Spleen (tissue), 11 donors: ENCODE data around the gene ZNF439. TPM values are rescaled to one million over a fixed set of nuclear protein-coding genes. Genes with fewer than 3 reads are reported as not detected.
"Not testable (repeated sequence)": the region's sequence is repeated elsewhere in the genome, so short reads cannot be mapped to it uniquely, and the experiment has no call there.

Experiments used
- DNase-seq: peaks from one replicate; pipeline ENCODE4 v3.0.0-alpha.2; 2020
- H3K27ac ChIP-seq, 8 donors: fragments of 200-600 bp; sonication (generic) in 7 of 8; 1 replicate in 4 of 8; 2 replicates in 4 of 8; pipeline versions ENCODE4 v1.5.0 to v1.8.0; 2016 to 2021; ENCODE audit warnings: inconsistent platforms in 4 of 8, mild to moderate bottlenecking in 4 of 8, moderate library complexity in 1 of 8
- H3K27me3 ChIP-seq, 7 donors: fragments of 200-600 bp; sonication (generic) in 6 of 7; replicated peaks in 1 of 7; 1 replicate in 4 of 7; 2 replicates in 3 of 7; pipeline versions ENCODE4 v1.5.0 to v1.8.0; 2016 to 2021; ENCODE audit warnings: inconsistent platforms in 3 of 7, mild to moderate bottlenecking in 1 of 7
- H3K36me3 ChIP-seq, 6 donors: fragments of 200-600 bp; sonication (generic) in 5 of 6; 1 replicate in 4 of 6; 2 replicates in 2 of 6; pipeline versions ENCODE4 v1.5.0 to v1.8.0; 2016 to 2021; ENCODE audit warnings: inconsistent platforms in 2 of 6
- H3K4me1 ChIP-seq, 6 donors: fragments of 200-600 bp; sonication (generic) in 5 of 6; 1 replicate in 3 of 6; 2 replicates in 3 of 6; pipeline versions ENCODE4 v1.5.0 to v1.8.0; 2016 to 2021; ENCODE audit warnings: inconsistent platforms in 3 of 6
- H3K4me3 ChIP-seq, 8 donors: fragments of 200-600 bp; sonication (generic) in 7 of 8; 1 replicate in 4 of 8; 2 replicates in 4 of 8; pipeline versions ENCODE4 v1.5.0 to v1.8.0; 2016 to 2021; ENCODE audit warnings: inconsistent platforms in 4 of 8, mild to moderate bottlenecking in 4 of 8, moderate library complexity in 2 of 8
- H3K9me3 ChIP-seq, 8 donors: fragments of 200-600 bp; sonication (generic) in 7 of 8; 1 replicate in 4 of 8; 2 replicates in 4 of 8; pipeline versions ENCODE4 v1.5.0 to v1.8.0; 2016 to 2021; ENCODE audit warnings: inconsistent platforms in 4 of 8
- CTCF ChIP-seq, 11 experiments: fragments of 200-600 bp in 7 of 11; fragments of 450-650 bp in 4 of 11; sonication (generic) in 4 of 11; IDR thresholded peaks in 8 of 11; conservative IDR thresholded peaks in 3 of 11; 1 replicate in 7 of 11; 2 replicates in 4 of 11; pipeline versions ENCODE4 v1.4.0 to v1.8.0; 2016 to 2021; ENCODE audit warnings: antibody characterized with exemption in 11 of 11, inconsistent platforms in 4 of 11, mild to moderate bottlenecking in 1 of 11
- POLR2A ChIP-seq, 3 donors: fragments of 450-650 bp; IDR thresholded peaks; one replicate each; pipeline ENCODE4 v1.5.1; 2017; ENCODE audit warnings: antibody characterized with exemption in 3 of 3, mild to moderate bottlenecking in 1 of 3
- POLR2AphosphoS5 ChIP-seq, 3 donors: sonication (generic); formaldehyde crosslinking; IDR thresholded peaks; one replicate each; pipeline ENCODE4 v1.5.1; 2017; ENCODE audit warnings: antibody characterized with exemption in 3 of 3
- WGBS, 5 donors: extraction: QIAGEN DNeasy Blood & Tissue Kit in 3 of 5; methylation state at CpG; one replicate each; pipeline versions ENCODE4 v1.1.5 to v1.1.7; 2013 to 2018; 5-methylcytosine and 5-hydroxymethylcytosine counted together
- intact Hi-C: fragments of 100-400 bp; cut with DNase I; formaldehyde crosslinking; loops from one replicate; pipeline ENCODE4 v1.15.0; 2023; ENCODE audit warnings: low total_unique reads
- polyA plus RNA-seq, 3 donors: library from polyadenylated mRNA; stranded (reverse); fragments of 200-250 nt; gene quantifications; one replicate each; pipeline ENCODE4 v1.2.1, GENCODE V29; 2013
- total RNA-seq, 7 donors: library from RNA; depleted of rRNA in 3 of 7; stranded (reverse); fragments of >200 nt in 3 of 7; fragmentation: NEBNext Ultra II Directional in 4 of 7; extraction: Animal tissue kit (Norgen Biotek cat#: 25700) in 4 of 7; gene quantifications; one replicate each; pipeline versions ENCODE4 v1.1.0 to v1.2.1, GENCODE V29; 2016 to 2021
- donor health status: healthy with polysubstance abuse.
- donor health status: DM: no; HTN: no; CAD: no; lungs with moderate emphysema.
- donor health status: DM: no; HTN: no; CAD: no.
- donor health status: Bipolar disorder and iron deficiency.
- donor health status: healthy.
- donor health status: DM: no; HTN: no; CAD: no.
- donor health status: DM: yes; HTN: yes; CAD: no.

ZNF439 gene
- total and polyA plus RNA-seq, 10 donors: 10.2 to 19.4 (median 15.7) TPM

- intact Hi-C loops: no loop called here
- H3K4me3 ChIP-seq: no peak overlapping the region
- WGBS, 5 donors: 80 to 94% (median 89%) methylated on average over 5 of the region's 5 CpGs
- peaks cover 0 to 23% (median 14%) of the 10 kb centered on the region in 6 donors for H3K4me1 ChIP-seq
- peaks cover 0 to 14% (median 0%) of the 10 kb centered on the region in 8 donors for H3K9me3 ChIP-seq
- DNase-seq: no peak
- no peaks in the 10 kb centered on the region for H3K36me3 ChIP-seq
- H3K27me3 ChIP-seq: peaks cover 0 to 6% (median 0%) of the 10 kb centered on the region in 7 donors
- TF ChIP-seq POLR2AphosphoS5 (IDR thresholded peaks at IDR 0.05) (no peak), POLR2A (IDR thresholded peaks at IDR 0.05) (no peak), CTCF (IDR thresholded peaks at IDR 0.05 in 8 of 11, conservative IDR thresholded peaks at IDR 0.05 in 3 of 11) (no peak)
- H3K27ac ChIP-seq: no peak overlapping the region
Observed at GRCh38 chr19:11890634-11891033, 42.1 kb downstream of the ZNF439 start.

DNA sequence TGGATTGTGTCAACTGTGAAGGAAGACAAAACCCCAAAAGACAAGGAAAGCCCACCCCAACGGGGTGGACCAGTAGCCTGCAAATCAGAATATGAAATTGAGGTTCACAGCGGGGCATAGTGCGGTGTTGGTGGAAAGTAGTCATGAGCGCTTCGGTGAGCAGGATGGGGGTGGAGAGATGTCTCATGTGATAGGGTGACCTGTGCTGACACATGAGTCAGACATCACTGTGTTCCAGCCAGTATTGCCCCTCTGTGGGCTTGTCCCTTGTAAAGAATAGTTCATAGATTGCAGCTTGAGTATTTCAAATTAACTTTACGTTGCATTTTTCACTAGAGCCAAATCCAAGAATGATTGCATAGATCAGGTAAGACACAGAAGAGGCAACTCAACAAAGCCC, 46.3 kb downstream of the ZNF439 start:
- intact Hi-C loops: no loop called here

GRCh38 chr19:11902228-11902627, 53.7 kb downstream of the ZNF439 start:
- intact Hi-C loops: no loop called here
- TF ChIP-seq CTCF (IDR thresholded peaks at IDR 0.05 in 8 of 11, conservative IDR thresholded peaks at IDR 0.05 in 3 of 11) (no peak), POLR2AphosphoS5 (IDR thresholded peaks at IDR 0.05) (no peak), POLR2A (IDR thresholded peaks at IDR 0.05) (no peak)
- WGBS, 5 donors: 92 to 97% (median 96%) methylated on average over 3 of the region's 3 CpGs
- Histone ChIP-seq H3K36me3 (peaks cover 4 to 49% (median 23%) of the 10 kb centered on the region in 6 donors), H3K27me3 (no peaks in the 10 kb centered on the region), H3K4me3 (no peak overlapping the region), H3K4me1 (no peaks in the 10 kb centered on the region), H3K27ac (no peak overlapping the region), H3K9me3 (peaks cover 20 to 100% (median 78%) of the 10 kb centered on the region in 8 donors)
- DNase-seq: no peak

More for the DNA sequence above, 46.3 kb downstream of the ZNF439 start:
- no peak overlapping the region for H3K4me3 ChIP-seq
- TF ChIP-seq POLR2AphosphoS5 (IDR thresholded peaks at IDR 0.05) (no peak), POLR2A (IDR thresholded peaks at IDR 0.05) (no peak), CTCF (IDR thresholded peaks at IDR 0.05 in 8 of 11, conservative IDR thresholded peaks at IDR 0.05 in 3 of 11) (no peak)
- no peaks in the 10 kb centered on the region for H3K27me3 ChIP-seq
- H3K27ac ChIP-seq: no peak overlapping the region
- WGBS, 5 donors: 95 to 98% (median 96%) methylated on average over 6 of the region's 6 CpGs
- H3K9me3 ChIP-seq: peaks cover 0 to 36% (median 7%) of the 10 kb centered on the region in 8 donors
- no peaks in the 10 kb centered on the region for H3K36me3 ChIP-seq
- no peak for DNase-seq
- no peaks in the 10 kb centered on the region for H3K4me1 ChIP-seq

DNA sequence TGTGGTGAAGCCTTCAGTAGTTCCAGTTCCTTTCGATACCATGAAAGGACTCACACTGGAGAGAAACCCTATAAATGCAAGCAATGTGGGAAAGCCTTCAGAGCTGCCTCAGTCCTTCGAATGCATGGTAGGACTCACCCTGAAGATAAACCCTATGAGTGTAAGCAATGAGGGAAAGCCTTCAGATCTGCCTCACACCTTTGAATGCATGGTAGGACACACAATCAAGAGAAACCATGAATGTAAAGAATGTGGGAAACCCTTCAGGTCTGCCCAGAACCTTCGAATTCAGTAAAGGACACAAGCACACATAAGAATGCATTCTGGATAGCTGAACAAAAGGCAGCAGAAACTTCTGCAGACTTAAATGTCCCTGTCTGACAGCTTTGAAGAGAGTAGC, 57.4 kb downstream of the ZNF439 start:
- H3K27ac ChIP-seq: no peak overlapping the region
- intact Hi-C loops: no loop called here
- no peaks in the 10 kb centered on the region for H3K4me1 ChIP-seq
- H3K4me3 ChIP-seq: peak overlapping the region in 1 of 8 donors; percentile 13
- H3K27me3 ChIP-seq: no peaks in the 10 kb centered on the region
- H3K36me3 ChIP-seq: peaks cover 4 to 49% (median 23%) of the 10 kb centered on the region in 6 donors
- peaks cover 18 to 97% (median 94%) of the 10 kb centered on the region in 8 donors for H3K9me3 ChIP-seq
- WGBS, 5 donors: 89 to 97% (median 95%) methylated on average over 3 of the region's 3 CpGs
- DNase-seq: no peak
- TF ChIP-seq POLR2AphosphoS5 (IDR thresholded peaks at IDR 0.05): no peak
- TF ChIP-seq POLR2A (IDR thresholded peaks at IDR 0.05): no peak
- no peak for TF ChIP-seq CTCF (IDR thresholded peaks at IDR 0.05 in 8 of 11, conservative IDR thresholded peaks at IDR 0.05 in 3 of 11)

DNA sequence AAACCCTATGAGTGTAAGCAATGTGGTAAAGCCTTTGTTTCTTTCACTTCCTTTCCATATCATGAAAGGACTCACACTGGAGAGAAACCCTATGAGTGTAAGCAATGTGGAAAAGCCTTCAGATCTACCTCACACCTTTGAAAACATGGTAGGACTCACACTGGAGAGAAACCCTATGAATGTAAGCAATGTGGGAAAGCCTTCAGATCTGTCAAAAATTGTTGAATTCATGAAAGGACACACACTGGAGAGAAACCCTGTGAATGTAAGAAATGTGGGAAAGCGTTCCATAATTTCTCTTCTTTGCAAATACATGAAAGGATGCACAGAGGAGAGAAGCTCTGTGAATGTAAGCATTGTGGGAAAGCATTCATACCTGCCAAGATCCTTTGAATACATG, 63.4 kb downstream of the ZNF439 start:
- intact Hi-C loops, H3K27me3 ChIP-seq, DNase-seq, H3K4me1 ChIP-seq, H3K4me3 ChIP-seq, H3K36me3 ChIP-seq, H3K27ac ChIP-seq: not testable (repeated sequence)
- H3K9me3 ChIP-seq: peaks cover 13 to 90% (median 78%) of the 10 kb centered on the region in 8 donors
- 89 to 100% (median 96%) methylated on average over 1 of the region's 1 CpG for WGBS, 5 donors

DNA sequence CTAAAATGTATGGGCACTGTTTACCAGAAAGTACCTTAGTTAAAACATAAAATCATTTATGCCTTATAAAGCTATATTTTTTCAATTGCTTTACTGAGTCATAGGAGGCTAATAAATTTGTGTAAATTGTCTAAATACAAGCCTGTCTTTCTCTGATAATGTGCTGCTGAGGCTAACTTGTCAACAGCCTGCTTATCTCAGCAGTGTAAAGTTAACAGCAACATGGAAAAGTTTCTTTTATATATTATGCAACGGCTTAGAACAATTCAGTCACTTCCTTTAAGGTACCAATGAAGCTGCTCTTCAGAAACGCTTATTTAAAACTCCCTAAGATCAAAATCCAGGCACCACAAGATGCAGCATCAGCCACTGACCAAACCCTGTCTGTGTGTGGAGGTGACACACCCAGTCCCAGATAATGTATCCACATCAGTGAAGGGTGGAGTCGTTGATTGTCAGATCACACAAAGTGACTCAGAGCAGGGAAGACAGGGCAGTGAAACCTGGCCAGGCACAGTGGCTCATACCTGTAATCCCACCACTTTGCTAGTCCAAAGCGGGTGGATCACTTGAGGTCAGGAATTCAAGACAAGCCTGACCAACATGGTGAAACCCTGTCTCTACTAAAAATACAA, 66.0 kb downstream of the ZNF439 start:
- H3K4me3 ChIP-seq, H3K27ac ChIP-seq, DNase-seq, H3K36me3 ChIP-seq, intact Hi-C loops, H3K4me1 ChIP-seq, H3K27me3 ChIP-seq: not testable (repeated sequence)
- 81 to 97% (median 94%) methylated on average over 4 of the region's 4 CpGs for WGBS, 5 donors
- peaks cover 13 to 64% (median 55%) of the 10 kb centered on the region in 8 donors for H3K9me3 ChIP-seq
